ENCODE measurements around the gene DECR2.
"Not testable (repeated sequence)": the region's sequence is repeated elsewhere in the genome, so short reads cannot be mapped to it uniquely, and the experiment has no call there.

The DECR2 gene

GRCh38 chr16:379961-380761, 21.5 kb upstream of the DECR2 start:
- no peak for DNase-seq

GRCh38 chr16:380762-381011, 21.0 kb upstream of the DECR2 start:
- no peak for DNase-seq

GRCh38 chr16:381012-381788, 20.5 kb upstream of the DECR2 start:
- DNase-seq, result peak in 1 of 2 experiments; percentile 18

- DNase-seq, result peak; percentile 35 to 44
Measured at GRCh38 chr16:381789-382717, 19.6 kb upstream of the DECR2 start, which contains the start of gene PGAP6. Gene PGAP6, minus strand, starts transcription at chr16:381978. Its CDS starts 157 bp downstream, at chr16:381821.

GRCh38 chr16:383326-384051, 18.2 kb upstream of the DECR2 start:
- DNase-seq, result peak; percentile 39 to 43

GRCh38 chr16:386641-387156, 15.0 kb upstream of the DECR2 start:
- DNase-seq, result no peak

- not testable (repeated sequence) for DNase-seq
Measured at GRCh38 chr16:387761-388666, 13.7 kb upstream of the DECR2 start.

GRCh38 chr16:389352-389751, 12.3 kb upstream of the DECR2 start:
- no peak for DNase-seq

GRCh38 chr16:391885-392335, 9.8 kb upstream of the DECR2 start:
- DNase-seq, result peak; percentile 70 to 71

GRCh38 chr16:392450-393030, 9.1 kb upstream of the DECR2 start:
- DNase-seq, result no peak

- no peak for DNase-seq
Measured at GRCh38 chr16:396199-396598, 5.5 kb upstream of the DECR2 start.

- no peak for DNase-seq
Measured at GRCh38 chr16:396605-397004, 5.1 kb upstream of the DECR2 start.

GRCh38 chr16:397135-397661, 4.5 kb upstream of the DECR2 start, which contains the start of gene NME4:
Gene NME4, plus strand, starts transcription at chr16:397199. Its CDS starts 24 bp downstream, at chr16:397223.
- no peak for DNase-seq

GRCh38 chr16:397736-398332, 3.9 kb upstream of the DECR2 start:
- DNase-seq, result no peak

- DNase-seq, result no peak
Measured at GRCh38 chr16:398561-399339, 2.9 kb upstream of the DECR2 start.

- no peak for DNase-seq
Measured at GRCh38 chr16:399340-400019, 2.2 kb upstream of the DECR2 start.

GRCh38 chr16:400061-400591, 1.6 kb upstream of the DECR2 start:
- DNase-seq, result no peak

GRCh38 chr16:404971-405486, 3.3 kb downstream of the DECR2 start:
- DNase-seq, result no peak

All from activated CD4-positive, alpha-beta T cell treated with anti-CD3 and anti-CD28 coated beads, Interleukin-2, amount 50 U/mL, for 4 hours (primary cell).